Osteocyte (in vitro differentiated cells): ENCODE measurements around the gene RAC2. TPM values are rescaled to one million over a fixed set of nuclear protein-coding genes. Genes with fewer than 3 reads are reported as not detected.

Experiments
- DNase-seq: peaks from one replicate; pipeline ENCODE4 v3.0.0; 2021; ENCODE audit warnings: mixed read lengths; ENCODE audit not compliant: unreplicated experiment; ENCODE audit errors: extremely low spot score
- H3K27ac Mint-ChIP-seq: one replicate; pipeline ENCODE4 v1.8.0; 2021; ENCODE audit warnings: mild to moderate bottlenecking, mixed read lengths; ENCODE audit not compliant: unreplicated experiment
- H3K27me3 Mint-ChIP-seq: one replicate; pipeline ENCODE4 v1.8.0; 2021; ENCODE audit warnings: mixed read lengths; ENCODE audit not compliant: unreplicated experiment
- H3K36me3 Mint-ChIP-seq: one replicate; pipeline ENCODE4 v1.8.0; 2021; ENCODE audit warnings: mixed read lengths; ENCODE audit not compliant: unreplicated experiment
- H3K4me1 Mint-ChIP-seq: one replicate; pipeline ENCODE4 v1.8.0; 2021; ENCODE audit warnings: mixed read lengths; ENCODE audit not compliant: unreplicated experiment
- H3K4me3 Mint-ChIP-seq: one replicate; pipeline ENCODE4 v1.8.0; 2021; ENCODE audit warnings: mild to moderate bottlenecking, moderate library complexity, mixed read lengths; ENCODE audit not compliant: unreplicated experiment
- H3K9me3 Mint-ChIP-seq: one replicate; pipeline ENCODE4 v1.8.0; 2021; ENCODE audit warnings: mixed read lengths; ENCODE audit not compliant: unreplicated experiment
- total RNA-seq: library from RNA; stranded (reverse); gene quantifications from 2 replicates; pipeline ENCODE4 v1.2.1, GENCODE V29; 2021
- TF ChIP-seq, protein P1 (sequence below): fragments of 200-600 bp; sonication (generic); IDR thresholded peaks from 2 replicates; pipeline ENCODE4 v1.5.0; 2021; ENCODE audit warnings: antibody characterized with exemption, mild to moderate bottlenecking, moderate library complexity

RAC2 gene
- total RNA-seq, 1 donor from 2014 or later: not detected

DNA sequence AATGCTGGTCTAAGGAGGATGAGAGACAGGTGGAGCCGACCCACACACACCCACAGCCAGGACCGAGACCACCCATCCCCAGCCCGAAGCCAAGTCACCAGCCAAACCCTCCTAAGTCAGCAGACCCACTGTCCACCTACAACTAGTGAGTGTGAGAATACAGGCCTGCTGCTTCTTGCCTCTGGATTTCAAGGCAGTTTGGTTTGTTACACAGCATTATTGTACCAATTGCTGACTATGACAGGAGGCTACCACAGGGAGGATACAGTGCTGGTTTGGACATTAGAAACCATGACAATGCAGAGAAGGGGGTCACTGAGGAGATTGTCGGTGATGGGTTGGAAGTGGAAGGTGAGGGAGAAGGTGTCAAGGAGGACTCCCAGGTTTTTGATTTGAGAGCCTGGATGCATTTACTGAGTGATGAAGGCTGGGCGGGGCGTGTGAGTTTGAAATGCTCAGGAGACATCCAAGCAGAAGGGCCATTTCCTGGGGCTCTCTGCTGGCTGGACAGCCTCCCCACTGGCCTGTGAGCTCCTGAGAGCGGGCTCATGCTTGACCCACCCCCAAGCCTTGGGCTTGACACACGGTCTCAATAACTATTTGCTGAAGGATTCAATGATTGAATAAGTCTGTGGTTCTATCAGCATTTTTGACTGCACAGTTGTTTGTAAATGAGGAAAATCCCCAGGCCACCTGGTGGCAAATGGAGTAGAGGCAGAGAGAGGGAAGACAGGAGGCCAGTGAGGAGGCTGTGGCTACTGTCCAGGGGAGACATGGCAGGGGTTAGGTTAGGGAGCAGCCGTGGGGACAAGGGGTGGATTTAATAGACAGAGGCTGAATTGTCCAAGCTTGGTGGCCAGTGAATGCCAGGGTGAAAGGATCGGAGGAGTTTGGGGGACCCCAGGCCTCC lies 22.4 kb downstream of the RAC2 start:
- H3K4me1 Mint-ChIP-seq: no peaks in the 10 kb centered on the region
- DNase-seq: no peak
- no peak overlapping the region for H3K27ac Mint-ChIP-seq
- peaks cover 48% of the 10 kb centered on the region for H3K27me3 Mint-ChIP-seq
- no peaks in the 10 kb centered on the region for H3K9me3 Mint-ChIP-seq
- TF ChIP-seq, protein P1, sequence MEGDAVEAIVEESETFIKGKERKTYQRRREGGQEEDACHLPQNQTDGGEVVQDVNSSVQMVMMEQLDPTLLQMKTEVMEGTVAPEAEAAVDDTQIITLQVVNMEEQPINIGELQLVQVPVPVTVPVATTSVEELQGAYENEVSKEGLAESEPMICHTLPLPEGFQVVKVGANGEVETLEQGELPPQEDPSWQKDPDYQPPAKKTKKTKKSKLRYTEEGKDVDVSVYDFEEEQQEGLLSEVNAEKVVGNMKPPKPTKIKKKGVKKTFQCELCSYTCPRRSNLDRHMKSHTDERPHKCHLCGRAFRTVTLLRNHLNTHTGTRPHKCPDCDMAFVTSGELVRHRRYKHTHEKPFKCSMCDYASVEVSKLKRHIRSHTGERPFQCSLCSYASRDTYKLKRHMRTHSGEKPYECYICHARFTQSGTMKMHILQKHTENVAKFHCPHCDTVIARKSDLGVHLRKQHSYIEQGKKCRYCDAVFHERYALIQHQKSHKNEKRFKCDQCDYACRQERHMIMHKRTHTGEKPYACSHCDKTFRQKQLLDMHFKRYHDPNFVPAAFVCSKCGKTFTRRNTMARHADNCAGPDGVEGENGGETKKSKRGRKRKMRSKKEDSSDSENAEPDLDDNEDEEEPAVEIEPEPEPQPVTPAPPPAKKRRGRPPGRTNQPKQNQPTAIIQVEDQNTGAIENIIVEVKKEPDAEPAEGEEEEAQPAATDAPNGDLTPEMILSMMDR: no peak
- no peaks in the 10 kb centered on the region for H3K36me3 Mint-ChIP-seq
- no peak overlapping the region for H3K4me3 Mint-ChIP-seq

DNA sequence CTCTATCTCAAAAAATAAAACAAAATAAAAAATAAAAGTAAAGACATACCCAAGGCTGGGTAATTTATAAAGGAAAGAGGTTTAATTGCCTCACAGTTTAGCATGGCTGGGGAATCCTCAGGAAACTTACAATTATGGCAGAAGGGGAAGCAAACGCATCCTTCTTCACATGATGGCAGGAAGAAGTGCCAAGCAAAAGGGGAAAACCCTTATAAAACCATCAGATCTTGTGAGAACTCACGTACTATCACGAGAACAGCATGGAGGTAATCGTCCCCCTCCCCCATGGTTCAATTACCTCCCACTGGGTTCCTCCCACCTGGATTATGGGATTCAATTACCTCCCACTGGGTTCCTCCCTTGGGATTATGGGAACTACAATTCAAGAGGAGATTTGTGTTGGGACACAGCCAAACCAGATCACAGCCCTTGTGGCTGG lies 23.5 kb downstream of the RAC2 start:
- H3K9me3 Mint-ChIP-seq: no peaks in the 10 kb centered on the region
- TF ChIP-seq, protein P1: no peak
- no peak overlapping the region for H3K4me3 Mint-ChIP-seq
- DNase-seq: no peak
- H3K27me3 Mint-ChIP-seq: peaks cover 50% of the 10 kb centered on the region
- H3K27ac Mint-ChIP-seq: no peak overlapping the region
- H3K4me1 Mint-ChIP-seq: no peaks in the 10 kb centered on the region
- H3K36me3 Mint-ChIP-seq: no peaks in the 10 kb centered on the region

DNA sequence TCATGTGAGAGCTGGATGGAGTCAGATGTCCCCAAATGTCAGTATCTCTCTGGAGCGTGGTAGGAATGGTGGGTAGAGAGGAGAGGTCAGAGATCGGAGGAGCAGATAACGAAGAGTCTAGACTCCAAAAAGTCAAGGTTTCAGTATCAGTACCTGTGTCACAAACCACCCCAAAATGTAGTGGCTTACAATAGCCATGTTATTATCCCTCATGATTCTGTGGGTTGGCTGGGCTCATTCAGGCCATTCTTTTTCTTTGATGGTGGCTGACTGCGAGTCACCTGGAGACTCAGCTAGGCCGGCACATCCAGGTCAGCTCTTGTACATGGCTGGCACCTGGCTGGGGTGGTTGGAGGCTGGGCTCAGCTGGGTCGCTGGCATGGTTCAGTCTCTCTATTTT lies 24.5 kb downstream of the RAC2 start:
- H3K4me3 Mint-ChIP-seq: no peak overlapping the region
- H3K4me1 Mint-ChIP-seq: no peaks in the 10 kb centered on the region
- no peak for DNase-seq
- H3K27ac Mint-ChIP-seq: no peak overlapping the region
- TF ChIP-seq, protein P1: no peak
- no peaks in the 10 kb centered on the region for H3K36me3 Mint-ChIP-seq
- no peaks in the 10 kb centered on the region for H3K9me3 Mint-ChIP-seq
- peaks cover 51% of the 10 kb centered on the region for H3K27me3 Mint-ChIP-seq

DNA sequence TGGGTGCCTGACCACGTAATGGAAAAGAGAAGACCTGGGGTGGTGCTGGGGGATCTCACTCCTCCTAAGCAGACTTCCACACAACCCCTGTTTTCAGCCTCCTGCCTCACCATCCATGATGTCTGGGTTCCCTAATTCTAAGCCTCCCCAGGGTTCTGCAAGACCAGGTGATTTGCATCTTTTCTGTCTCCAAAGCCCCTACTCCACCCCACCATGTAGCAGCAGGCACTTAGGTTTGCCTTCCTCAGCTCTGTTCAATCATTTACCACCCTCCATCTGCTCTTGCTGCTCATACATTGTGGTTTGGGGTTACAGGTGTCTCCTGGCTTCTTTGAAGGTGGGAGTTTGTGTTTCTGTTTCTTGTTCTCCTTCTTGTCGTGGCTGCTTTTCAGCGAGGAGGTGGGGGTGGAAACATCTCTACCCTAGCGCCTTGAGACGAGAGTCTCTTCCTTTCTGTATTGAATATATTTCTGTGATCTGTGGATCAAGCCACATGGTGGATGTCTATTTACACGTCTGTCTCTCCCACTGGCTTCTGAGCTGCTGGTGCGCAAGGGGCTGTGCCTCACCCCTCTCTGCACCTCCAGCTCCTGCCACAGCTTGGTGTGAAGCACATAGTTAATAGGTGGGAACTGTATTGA lies 25.2 kb downstream of the RAC2 start:
- no peak overlapping the region for H3K4me3 Mint-ChIP-seq
- TF ChIP-seq, protein P1: no peak
- H3K27ac Mint-ChIP-seq: no peak overlapping the region
- H3K9me3 Mint-ChIP-seq: no peaks in the 10 kb centered on the region
- H3K4me1 Mint-ChIP-seq: no peaks in the 10 kb centered on the region
- peaks cover 57% of the 10 kb centered on the region for H3K27me3 Mint-ChIP-seq
- no peaks in the 10 kb centered on the region for H3K36me3 Mint-ChIP-seq
- no peak for DNase-seq

DNA sequence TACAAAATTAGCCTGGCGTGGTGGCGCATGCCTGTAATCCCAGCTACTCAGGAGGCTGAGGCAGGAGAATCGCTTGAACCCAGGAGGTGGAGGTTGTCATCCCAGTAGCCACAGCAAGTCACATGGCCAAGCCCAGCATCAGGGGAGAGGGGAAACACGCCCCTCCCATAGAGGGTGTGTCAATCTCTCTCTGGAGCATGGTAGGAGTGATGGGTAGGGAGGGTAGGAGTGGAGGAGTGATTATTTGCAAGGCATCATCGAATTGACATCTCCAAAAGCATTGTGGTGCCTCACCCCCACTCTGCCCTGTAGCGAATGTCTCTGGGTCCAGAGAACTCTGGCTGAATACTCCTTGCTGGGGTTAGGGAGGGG lies 25.7 kb downstream of the RAC2 start:
- H3K27me3 Mint-ChIP-seq: peaks cover 57% of the 10 kb centered on the region
- no peaks in the 10 kb centered on the region for H3K4me1 Mint-ChIP-seq
- no peaks in the 10 kb centered on the region for H3K9me3 Mint-ChIP-seq
- H3K36me3 Mint-ChIP-seq: no peaks in the 10 kb centered on the region
- H3K27ac Mint-ChIP-seq: no peak overlapping the region
- no peak overlapping the region for H3K4me3 Mint-ChIP-seq
- TF ChIP-seq, protein P1: no peak
- no peak for DNase-seq
